T-helper 9 cell (primary cell): ENCODE data around the gene FAM83B.
"Not testable (repeated sequence)": the region's sequence is repeated elsewhere in the genome, so short reads cannot be mapped to it uniquely, and the experiment has no call there.

Source experiments
- DNase-seq: peaks from one replicate; pipeline ENCODE4 v3.0.0-alpha.2; 2020
- total RNA-seq, 2 donors: gene quantifications; one replicate each; lab custom pipeline; 2026; lab: John Stamatoyannopoulos, UW

The FAM83B gene, protein sequence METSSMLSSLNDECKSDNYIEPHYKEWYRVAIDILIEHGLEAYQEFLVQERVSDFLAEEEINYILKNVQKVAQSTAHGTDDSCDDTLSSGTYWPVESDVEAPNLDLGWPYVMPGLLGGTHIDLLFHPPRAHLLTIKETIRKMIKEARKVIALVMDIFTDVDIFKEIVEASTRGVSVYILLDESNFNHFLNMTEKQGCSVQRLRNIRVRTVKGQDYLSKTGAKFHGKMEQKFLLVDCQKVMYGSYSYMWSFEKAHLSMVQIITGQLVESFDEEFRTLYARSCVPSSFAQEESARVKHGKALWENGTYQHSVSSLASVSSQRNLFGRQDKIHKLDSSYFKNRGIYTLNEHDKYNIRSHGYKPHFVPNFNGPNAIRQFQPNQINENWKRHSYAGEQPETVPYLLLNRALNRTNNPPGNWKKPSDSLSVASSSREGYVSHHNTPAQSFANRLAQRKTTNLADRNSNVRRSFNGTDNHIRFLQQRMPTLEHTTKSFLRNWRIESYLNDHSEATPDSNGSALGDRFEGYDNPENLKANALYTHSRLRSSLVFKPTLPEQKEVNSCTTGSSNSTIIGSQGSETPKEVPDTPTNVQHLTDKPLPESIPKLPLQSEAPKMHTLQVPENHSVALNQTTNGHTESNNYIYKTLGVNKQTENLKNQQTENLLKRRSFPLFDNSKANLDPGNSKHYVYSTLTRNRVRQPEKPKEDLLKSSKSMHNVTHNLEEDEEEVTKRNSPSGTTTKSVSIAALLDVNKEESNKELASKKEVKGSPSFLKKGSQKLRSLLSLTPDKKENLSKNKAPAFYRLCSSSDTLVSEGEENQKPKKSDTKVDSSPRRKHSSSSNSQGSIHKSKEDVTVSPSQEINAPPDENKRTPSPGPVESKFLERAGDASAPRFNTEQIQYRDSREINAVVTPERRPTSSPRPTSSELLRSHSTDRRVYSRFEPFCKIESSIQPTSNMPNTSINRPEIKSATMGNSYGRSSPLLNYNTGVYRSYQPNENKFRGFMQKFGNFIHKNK
- 0 reads per million in 2 donors for total RNA-seq

DNA sequence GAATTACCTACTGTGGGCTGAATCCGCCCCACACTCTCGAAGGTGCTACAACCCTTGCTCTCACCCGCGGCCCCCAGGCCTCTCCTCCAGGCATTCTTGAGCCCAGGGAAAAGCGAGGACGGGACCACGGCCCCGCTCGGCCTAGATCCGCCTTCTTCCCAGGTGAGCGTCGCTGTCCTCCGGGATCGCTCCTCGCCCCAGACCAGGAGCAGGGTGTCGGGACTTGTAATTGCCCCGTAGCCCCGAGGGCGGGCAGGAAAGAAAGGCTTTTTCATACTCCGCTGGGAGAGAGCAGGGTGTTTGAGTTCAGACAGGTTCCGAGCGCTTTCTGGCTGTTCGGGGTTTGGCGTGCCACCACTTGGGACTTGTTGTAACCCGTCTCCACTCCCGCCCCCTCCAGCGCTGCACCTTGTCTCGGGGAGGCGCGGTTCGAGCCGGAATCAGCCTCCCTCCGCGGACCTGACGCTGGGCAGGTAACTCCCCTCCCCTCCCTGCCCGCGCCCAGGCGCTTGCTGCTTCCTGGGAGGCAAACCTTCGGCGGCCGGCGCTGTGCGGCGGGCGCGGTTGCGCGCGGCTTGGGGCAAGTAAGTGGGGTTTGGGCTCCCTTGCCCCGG lies at the start of gene FAM83B:
TSS of gene FAM83B (plus strand) at position 529 of the 614 bp plus-strand sequence. CDS start 23,476 bp downstream, outside the sequence.
- no peak for DNase-seq

GRCh38 chr6:54796918-54797317 lies 49.7 kb upstream of the FAM83B start:
- DNase-seq, result not testable (repeated sequence)

DNA sequence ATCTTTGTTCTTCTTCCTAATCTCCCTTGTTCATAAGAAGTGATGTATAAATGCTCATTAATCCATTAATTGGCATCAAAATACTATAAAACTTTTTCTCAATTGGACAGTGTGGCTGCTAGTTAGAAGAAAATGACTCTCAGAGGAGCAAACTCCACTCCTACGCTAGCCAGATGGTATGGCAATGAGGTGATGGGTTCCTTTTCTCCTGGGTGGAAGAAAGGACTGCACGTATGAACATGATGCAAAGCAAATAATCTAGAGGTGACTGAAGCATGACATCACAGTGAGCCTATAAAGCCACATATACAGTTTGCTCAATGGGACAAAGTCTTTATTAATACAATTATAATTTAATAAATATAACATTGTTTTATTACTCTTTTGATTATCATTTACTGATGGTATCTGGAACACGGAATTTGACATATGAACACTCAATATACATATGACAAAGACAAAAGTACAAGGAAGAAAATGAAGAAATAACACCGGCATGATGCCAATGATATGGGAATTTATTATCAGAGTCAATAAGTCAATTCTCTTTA lies 46.4 kb upstream of the FAM83B start:
- DNase-seq, result no peak

DNA sequence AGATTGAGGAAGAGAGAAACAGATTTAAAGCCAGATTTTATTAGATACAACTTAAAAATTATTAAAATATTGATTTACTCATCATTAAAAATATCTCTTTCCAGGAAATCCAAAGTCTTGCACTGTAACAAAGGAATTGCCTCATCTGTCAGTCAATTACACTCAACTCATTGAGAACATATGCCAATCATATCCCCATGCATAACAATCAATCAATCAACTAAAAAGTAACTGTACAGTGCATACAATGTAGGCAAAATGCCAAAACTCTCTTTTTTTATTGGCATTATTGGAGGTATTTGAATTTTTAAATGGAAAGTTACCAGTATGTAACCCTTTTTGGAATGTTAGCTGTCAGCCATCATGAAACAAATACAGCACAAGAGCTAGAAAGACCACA lies 45.3 kb upstream of the FAM83B start:
- no peak for DNase-seq

DNA sequence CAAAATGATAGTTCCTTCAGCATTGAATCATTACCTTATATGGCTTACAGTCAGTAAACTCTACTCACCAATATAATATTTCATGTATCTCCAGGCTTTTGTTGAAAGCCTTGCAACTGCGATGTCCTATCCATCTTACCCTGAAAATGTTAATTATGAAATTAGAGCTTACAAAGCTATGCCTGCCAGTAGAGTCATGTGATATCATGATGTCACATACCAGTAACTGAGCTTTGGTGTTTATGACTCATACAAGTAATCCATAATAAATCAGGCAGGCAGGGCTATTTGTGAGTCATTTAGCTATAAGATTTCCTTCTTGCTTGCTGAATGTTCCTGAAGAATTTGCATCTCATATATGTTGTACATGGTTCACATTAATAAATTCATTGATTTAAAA lies 44.9 kb upstream of the FAM83B start:
- DNase-seq, result no peak

DNA sequence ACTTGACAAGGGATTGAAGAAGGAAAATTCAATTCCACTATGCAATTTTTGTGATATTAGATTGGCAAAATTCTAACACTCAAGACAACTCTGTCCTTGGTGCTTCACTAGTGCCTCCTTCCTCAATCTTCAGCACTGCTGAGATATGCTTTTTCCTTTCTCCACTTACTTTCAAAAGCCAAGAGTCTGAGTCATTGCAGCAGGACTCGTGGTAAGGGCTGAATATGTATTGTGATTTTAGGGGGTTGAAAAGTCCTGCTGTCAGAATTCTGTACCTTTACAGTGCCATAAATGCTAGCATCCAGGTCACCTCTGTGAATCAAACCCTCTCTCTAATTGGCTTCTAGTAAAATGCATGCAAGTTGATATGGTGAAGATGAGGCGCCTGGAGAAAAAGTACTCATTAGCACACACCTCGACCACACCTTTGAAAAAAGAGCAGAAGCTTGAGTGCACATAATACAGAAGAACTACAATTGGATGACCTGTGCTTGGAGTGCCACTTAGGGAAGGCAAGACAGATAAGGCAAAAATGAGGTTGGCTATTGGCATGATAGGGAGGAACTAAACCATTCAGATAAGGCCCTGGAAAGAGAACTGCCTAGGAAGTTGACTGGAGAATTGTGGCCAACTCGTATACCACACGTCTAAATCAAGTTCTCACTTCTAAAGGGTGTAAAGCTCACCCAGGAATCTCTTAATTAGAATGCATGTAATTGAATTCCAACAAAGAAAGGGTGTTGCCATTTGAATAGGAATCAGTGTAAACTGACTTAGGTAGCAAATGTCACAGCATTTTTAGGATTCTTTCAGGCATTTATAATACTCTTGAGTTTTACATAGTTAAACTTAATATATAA lies 43.6 kb upstream of the FAM83B start:
- DNase-seq, result no peak

GRCh38 chr6:54805077-54805476 lies 41.5 kb upstream of the FAM83B start:
- DNase-seq, result no peak

GRCh38 chr6:54810147-54810546 lies 36.4 kb upstream of the FAM83B start:
- no peak for DNase-seq

DNA sequence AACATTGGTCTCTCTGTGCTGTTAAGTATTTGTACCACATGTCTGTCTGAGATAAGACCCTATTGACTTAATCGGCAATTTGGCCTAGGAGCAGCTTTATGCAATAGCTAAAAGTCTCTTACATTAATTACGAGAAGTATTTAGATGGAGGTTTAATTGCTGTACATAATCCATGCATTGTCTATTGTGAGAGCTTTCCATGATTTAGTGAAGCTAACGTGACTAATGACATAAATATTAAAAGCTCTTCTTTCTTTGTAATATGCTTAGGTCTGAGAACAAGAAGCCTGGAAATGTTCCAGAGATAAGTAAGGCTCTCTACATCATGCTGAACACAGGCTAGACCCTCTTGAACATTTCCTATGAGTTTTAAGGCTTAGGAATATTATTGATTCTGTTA lies 32.7 kb upstream of the FAM83B start:
- DNase-seq, result no peak

GRCh38 chr6:54817236-54817635 lies 29.3 kb upstream of the FAM83B start:
- no peak for DNase-seq

DNA sequence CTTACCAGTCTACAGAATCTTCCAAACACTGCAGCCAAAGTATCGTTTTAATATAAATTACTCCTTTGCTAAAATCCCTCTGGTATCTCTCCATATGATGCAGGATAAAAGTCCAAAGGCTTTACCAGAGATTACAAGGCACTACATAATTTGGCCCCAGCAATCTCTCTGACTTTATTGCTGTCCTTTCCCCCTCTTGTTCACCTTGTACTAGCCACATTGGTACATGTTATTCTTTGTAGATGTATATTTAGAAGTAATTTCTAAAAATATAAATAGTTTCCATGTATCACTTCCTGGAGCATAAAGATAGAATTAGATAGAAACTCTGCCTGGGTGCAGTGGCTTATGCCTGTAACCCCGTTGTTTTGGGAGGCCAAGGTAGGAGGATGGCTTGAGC lies 28.7 kb upstream of the FAM83B start:
- DNase-seq, result no peak

GRCh38 chr6:54824225-54824624 lies 22.3 kb upstream of the FAM83B start:
- DNase-seq, result not testable (repeated sequence)

DNA sequence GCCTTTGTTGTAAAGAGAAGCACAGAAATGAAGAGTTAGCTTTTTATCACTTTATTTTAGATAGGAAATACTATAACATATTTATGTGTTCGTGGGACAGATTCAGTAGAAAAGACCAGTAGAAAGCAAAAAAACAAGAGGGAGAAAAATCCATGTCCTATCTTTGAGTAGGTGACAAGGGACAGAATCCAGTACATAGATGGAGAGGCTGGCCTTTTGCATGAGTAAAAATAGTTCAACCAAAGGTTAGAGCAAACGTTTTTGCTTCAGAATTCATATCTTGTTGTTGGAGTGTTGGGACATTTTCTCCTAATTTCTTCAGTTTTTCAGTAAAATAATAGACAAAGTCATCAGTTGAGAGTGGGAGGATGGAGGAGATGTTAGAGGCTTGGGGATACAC lies 19.6 kb upstream of the FAM83B start:
- no peak for DNase-seq

DNA sequence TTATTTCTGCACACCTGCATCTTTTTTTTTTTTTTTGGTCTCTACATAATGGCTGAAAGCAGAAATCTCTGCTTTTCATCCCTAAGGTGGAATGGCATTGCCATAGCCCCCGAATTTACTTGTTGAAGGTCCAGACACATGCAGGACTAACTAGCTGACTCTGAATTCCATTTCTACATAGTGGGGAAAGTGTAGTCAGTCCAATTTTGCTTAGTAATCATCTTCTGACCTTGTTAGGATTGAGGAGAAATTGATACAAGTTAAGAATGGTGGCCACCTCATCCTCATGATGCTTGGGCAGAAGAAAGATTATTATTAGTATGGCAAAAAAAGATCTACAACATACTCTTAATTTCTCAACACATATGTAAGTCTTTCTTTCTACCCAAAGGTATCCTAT lies 16.4 kb upstream of the FAM83B start:
- no peak for DNase-seq

GRCh38 chr6:54835176-54835575 lies 11.4 kb upstream of the FAM83B start:
- no peak for DNase-seq

- no peak for DNase-seq
Measured at GRCh38 chr6:54846857-54847674, 495 bp downstream of the FAM83B start.

DNA sequence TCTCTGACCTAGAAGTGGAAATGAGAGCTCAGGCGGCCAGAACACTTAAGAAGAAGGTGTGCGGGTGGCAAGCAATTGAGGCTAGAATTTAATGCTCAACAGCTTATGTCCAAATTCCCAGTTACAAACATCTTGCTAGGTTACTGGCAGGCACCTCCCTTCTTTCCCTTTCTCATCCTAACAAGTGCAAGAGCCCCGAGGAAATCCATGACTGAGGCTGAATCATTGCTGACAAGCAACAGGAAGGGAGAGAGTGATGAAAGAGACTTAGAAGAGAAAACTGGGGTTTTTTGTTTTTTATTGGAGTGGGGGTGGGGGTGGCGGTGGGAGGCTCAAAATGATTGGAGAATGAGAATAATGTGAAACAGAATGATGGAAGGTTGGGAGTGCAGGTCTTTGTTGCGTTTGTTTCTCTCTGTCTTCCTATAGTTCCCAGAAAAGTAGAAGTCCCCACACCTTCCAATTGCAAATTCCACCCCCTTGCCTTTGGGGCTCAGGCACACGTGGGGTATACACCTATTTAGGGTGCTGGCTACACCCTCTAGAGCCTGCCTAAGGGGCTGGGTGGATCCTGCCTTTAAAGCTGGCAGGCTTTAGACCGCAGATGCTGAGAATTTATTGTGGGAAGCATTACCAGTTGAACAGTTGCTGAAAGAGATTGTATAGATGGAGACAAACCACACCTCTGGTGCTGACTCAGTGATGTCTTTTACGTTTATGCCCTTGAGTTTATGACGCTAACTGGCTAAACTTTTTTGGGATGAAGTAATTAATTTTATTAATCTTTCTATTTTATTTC lies 1.4 kb downstream of the FAM83B start:
- DNase-seq, result no peak

- DNase-seq, result no peak
Measured at GRCh38 chr6:54850114-54850513, 3.5 kb downstream of the FAM83B start.

GRCh38 chr6:54856129-54856528 lies 9.6 kb downstream of the FAM83B start:
- no peak for DNase-seq

GRCh38 chr6:54860132-54860531 lies 13.6 kb downstream of the FAM83B start:
- DNase-seq, result no peak
